DOHH2 (cell line): ENCODE results near the gene SCN8A.
"Not testable (repeated sequence)": the region's sequence is repeated elsewhere in the genome, so short reads cannot be mapped to it uniquely, and the experiment has no call there.

Source experiments
- H3F3A ChIP-seq: fragments of 200-600 bp; sonication (generic), shearing (Covaris generic); 2 replicates; pipeline ENCODE4 v1.6.0; 2016; ENCODE audit warnings: antibody characterized with exemption, mild to moderate bottlenecking; ENCODE audit not compliant: control insufficient read depth, insufficient read depth
- H3K27ac ChIP-seq: fragments of 200-600 bp; sonication (generic); 2 replicates; pipeline ENCODE4 v1.5.1; 2014; ENCODE audit warnings: low read depth, mild to moderate bottlenecking, low read length, moderate library complexity
- H3K27me3 ChIP-seq: fragments of 200-600 bp; sonication (generic); 2 replicates; pipeline ENCODE4 v1.6.1; 2014; ENCODE audit warnings: mild to moderate bottlenecking, low read length, mixed read lengths; ENCODE audit not compliant: control insufficient read depth
- H3K36me3 ChIP-seq: fragments of 200-600 bp; sonication (generic); 2 replicates; pipeline ENCODE4 v1.6.1; 2014; ENCODE audit warnings: mild to moderate bottlenecking, low read length, moderate library complexity, mixed read lengths; ENCODE audit not compliant: control insufficient read depth
- H3K4me1 ChIP-seq: fragments of 200-600 bp; sonication (generic); 2 replicates; pipeline ENCODE4 v1.6.1; 2014; ENCODE audit warnings: mild to moderate bottlenecking, low read length, mixed read lengths; ENCODE audit not compliant: control insufficient read depth
- H3K4me2 ChIP-seq: fragments of 200-600 bp; sonication (generic); 2 replicates; pipeline ENCODE4 v1.6.0; 2014; ENCODE audit warnings: mild to moderate bottlenecking, low read length, moderate library complexity
- H3K4me3 ChIP-seq: fragments of 200-600 bp; sonication (generic); 2 replicates; pipeline ENCODE4 v1.5.1; 2014; ENCODE audit warnings: mild to moderate bottlenecking, low read length, mixed read lengths
- H3K79me2 ChIP-seq: fragments of 200-600 bp; sonication (generic); 2 replicates; pipeline ENCODE4 v1.6.1; 2014; ENCODE audit warnings: mild to moderate bottlenecking, low read length, mixed read lengths; ENCODE audit not compliant: control insufficient read depth
- H3K9me2 ChIP-seq: fragments of 200-600 bp; sonication (generic); replicated peaks from 2 replicates; pipeline ENCODE4 v1.6.1; 2014; ENCODE audit warnings: mild to moderate bottlenecking, low read length, mixed read lengths; ENCODE audit not compliant: control insufficient read depth
- H3K9me3 ChIP-seq: fragments of 200-600 bp; sonication (generic); 2 replicates; pipeline ENCODE4 v1.6.1; 2014; ENCODE audit warnings: antibody characterized with exemption, low read length, mixed read lengths; ENCODE audit not compliant: control insufficient read depth, insufficient read depth
- H4K20me1 ChIP-seq: fragments of 200-600 bp; sonication (generic); 2 replicates; pipeline ENCODE4 v1.6.0; 2014; ENCODE audit warnings: low read depth, mild to moderate bottlenecking, antibody characterized with exemption, low read length, moderate library complexity; ENCODE audit not compliant: control insufficient read depth, insufficient read depth
- CTCF ChIP-seq: fragments of 200-600 bp; sonication (generic); IDR thresholded peaks from one replicate; pipeline ENCODE4 v1.5.1; 2014; ENCODE audit warnings: antibody characterized with exemption, mild to moderate bottlenecking, low read depth, low read length; ENCODE audit not compliant: poor library complexity, severe bottlenecking
- EZH2phosphoT487 ChIP-seq: fragments of 200-600 bp; sonication (generic); IDR thresholded peaks from 2 replicates; pipeline ENCODE4 v1.6.1; 2017; ENCODE audit warnings: borderline replicate concordance, mild to moderate bottlenecking, antibody characterized with exemption, low read length, moderate library complexity, mixed read lengths

Gene SCN8A

DNA sequence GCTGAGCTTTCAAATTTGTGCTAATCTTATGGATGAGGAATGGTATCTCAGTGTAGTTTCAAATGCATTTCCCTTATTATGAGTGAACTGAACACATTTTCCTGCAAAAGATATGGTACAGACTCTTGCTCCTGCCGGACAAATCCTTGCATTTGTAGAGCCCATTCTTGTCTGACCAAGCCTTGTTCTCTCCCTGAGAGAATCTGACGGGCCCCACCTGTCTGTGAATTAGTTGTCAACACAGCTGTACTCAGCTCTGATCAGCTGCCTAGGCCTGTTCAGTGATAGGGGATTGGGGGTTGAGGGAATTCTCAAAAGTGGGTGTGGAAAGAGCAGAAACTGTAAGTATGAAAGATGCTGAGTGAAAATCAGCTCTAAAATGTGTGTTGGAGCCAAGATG, 42.8 kb upstream of the SCN8A start:
- peaks cover 17% of the 10 kb centered on the region for H3K4me1 ChIP-seq
- H4K20me1 ChIP-seq = no peaks in the 10 kb centered on the region
- TF ChIP-seq EZH2phosphoT487 (no peak), CTCF (no peak)
- no peak overlapping the region for H3K27ac ChIP-seq
- H3F3A ChIP-seq = no peaks in the 10 kb centered on the region
- H3K79me2 ChIP-seq = no peaks in the 10 kb centered on the region
- H3K9me2 ChIP-seq = no peaks in the 10 kb centered on the region
- H3K4me3 ChIP-seq = no peak overlapping the region
- no peaks in the 10 kb centered on the region for H3K9me3 ChIP-seq
- peaks cover 25% of the 10 kb centered on the region for H3K27me3 ChIP-seq
- H3K4me2 ChIP-seq = no peak overlapping the region
- no peaks in the 10 kb centered on the region for H3K36me3 ChIP-seq

- Histone ChIP-seq H3K4me2 (no peak overlapping the region), H3K9me2 (no peaks in the 10 kb centered on the region), H3K27me3 (peaks cover 27% of the 10 kb centered on the region), H3K79me2 (no peaks in the 10 kb centered on the region), H3K36me3 (no peaks in the 10 kb centered on the region), H3K9me3 (no peaks in the 10 kb centered on the region), H3F3A (no peaks in the 10 kb centered on the region), H3K4me3 (no peak overlapping the region), H4K20me1 (no peaks in the 10 kb centered on the region), H3K4me1 (peaks cover 17% of the 10 kb centered on the region), H3K27ac (no peak overlapping the region)
- TF ChIP-seq EZH2phosphoT487 (no peak), CTCF (no peak)
Measured at GRCh38 chr12:51549637-51550036, 41.4 kb upstream of the SCN8A start.

- H3K79me2 ChIP-seq, H3K4me1 ChIP-seq, H3K27me3 ChIP-seq, H3K36me3 ChIP-seq, H3F3A ChIP-seq, H3K4me2 ChIP-seq, H4K20me1 ChIP-seq, H3K9me2 ChIP-seq, H3K27ac ChIP-seq, H3K4me3 ChIP-seq, H3K9me3 ChIP-seq: not testable (repeated sequence)
Measured at GRCh38 chr12:51568271-51569032, 22.6 kb upstream of the SCN8A start.

GRCh38 chr12:51579321-51579850, 11.6 kb upstream of the SCN8A start:
- H3K4me2 ChIP-seq = no peak overlapping the region
- H3K9me3 ChIP-seq = no peaks in the 10 kb centered on the region
- TF ChIP-seq CTCF (no peak), EZH2phosphoT487 (no peak)
- H3K4me3 ChIP-seq = no peak overlapping the region
- H3K79me2 ChIP-seq = no peaks in the 10 kb centered on the region
- no peaks in the 10 kb centered on the region for H4K20me1 ChIP-seq
- no peaks in the 10 kb centered on the region for H3K9me2 ChIP-seq
- H3K27me3 ChIP-seq = peaks cover 19% of the 10 kb centered on the region
- H3F3A ChIP-seq = no peaks in the 10 kb centered on the region
- H3K27ac ChIP-seq = no peak overlapping the region
- H3K36me3 ChIP-seq = no peaks in the 10 kb centered on the region
- no peaks in the 10 kb centered on the region for H3K4me1 ChIP-seq
